Tibial nerve (tissue), 4 donors: ENCODE results near the gene CHN1.

Experiments used
- CTCF ChIP-seq, 5 experiments: fragments of 200-600 bp in 3 of 5; fragments of 450-650 bp in 2 of 5; sonication (generic) in 3 of 5; IDR thresholded peaks; one replicate each; pipeline ENCODE4 v1.5.1; 2016 to 2019; ENCODE audit warnings: antibody characterized with exemption in 5 of 5, mild to moderate bottlenecking in 3 of 5, moderate library complexity in 2 of 5
- EP300 ChIP-seq, 2 donors: sonication (generic); formaldehyde crosslinking; IDR thresholded peaks; one replicate each; pipeline ENCODE4 v1.6.1; 2017; ENCODE audit warnings: antibody characterized with exemption in 2 of 2, mild to moderate bottlenecking in 1 of 2

- no peak for TF ChIP-seq CTCF (IDR thresholded peaks at IDR 0.05)
- no peak for TF ChIP-seq EP300 (IDR thresholded peaks at IDR 0.05)
These were observed 45.4 kb downstream of the CHN1 start for GRCh38 chr2:174959787-174960186.
